GM12891 (cell line): ENCODE measurements around the gene IGSF3.

ENCODE experiments used
- DNase-seq: peaks from one replicate; pipeline ENCODE4 v3.0.0; 2011; ENCODE audit warnings: low spot score; ENCODE audit not compliant: insufficient read length
- FAIRE-seq: peaks from 2 replicates; lab custom pipeline; 2011; peaks lifted over from hg19 to GRCh38; lab: Jason Lieb, UNC
- PAX5 ChIP-seq: IDR thresholded peaks from 2 replicates; pipeline ENCODE4 v1.6.1; 2011; ENCODE audit warnings: low read length, moderate library complexity, mild to moderate bottlenecking; ENCODE audit not compliant: insufficient read depth, severe bottlenecking
- POLR2A ChIP-seq: IDR thresholded peaks from 2 replicates; pipeline ENCODE4 v1.6.1; 2011; ENCODE audit warnings: low read depth, low read length, control low read depth
- POLR2AphosphoS5 ChIP-seq: IDR thresholded peaks from 2 replicates; pipeline ENCODE4 v1.6.1; 2011; ENCODE audit warnings: low read depth, low read length, control low read depth
- POU2F2 ChIP-seq: IDR thresholded peaks from 2 replicates; pipeline ENCODE4 v1.6.1; 2011; ENCODE audit warnings: low read depth, mild to moderate bottlenecking, control low read depth, low read length, moderate library complexity
- SPI1 ChIP-seq: IDR thresholded peaks from 2 replicates; pipeline ENCODE4 v1.6.1; 2011; ENCODE audit warnings: low read depth, low read length, control low read depth
- TAF1 ChIP-seq: IDR thresholded peaks from 2 replicates; pipeline ENCODE4 v1.6.1; 2011; ENCODE audit warnings: low read depth, low read length, control low read depth

The IGSF3 gene

GRCh38 chr1:116690396-116690848 is 22.9 kb upstream of the IGSF3 start:
- TF ChIP-seq SPI1 (no peak), POLR2A (no peak), POLR2AphosphoS5 (no peak), TAF1 (no peak), PAX5 (no peak), POU2F2 (no peak)
- no peak for FAIRE-seq
- no peak for DNase-seq

DNA sequence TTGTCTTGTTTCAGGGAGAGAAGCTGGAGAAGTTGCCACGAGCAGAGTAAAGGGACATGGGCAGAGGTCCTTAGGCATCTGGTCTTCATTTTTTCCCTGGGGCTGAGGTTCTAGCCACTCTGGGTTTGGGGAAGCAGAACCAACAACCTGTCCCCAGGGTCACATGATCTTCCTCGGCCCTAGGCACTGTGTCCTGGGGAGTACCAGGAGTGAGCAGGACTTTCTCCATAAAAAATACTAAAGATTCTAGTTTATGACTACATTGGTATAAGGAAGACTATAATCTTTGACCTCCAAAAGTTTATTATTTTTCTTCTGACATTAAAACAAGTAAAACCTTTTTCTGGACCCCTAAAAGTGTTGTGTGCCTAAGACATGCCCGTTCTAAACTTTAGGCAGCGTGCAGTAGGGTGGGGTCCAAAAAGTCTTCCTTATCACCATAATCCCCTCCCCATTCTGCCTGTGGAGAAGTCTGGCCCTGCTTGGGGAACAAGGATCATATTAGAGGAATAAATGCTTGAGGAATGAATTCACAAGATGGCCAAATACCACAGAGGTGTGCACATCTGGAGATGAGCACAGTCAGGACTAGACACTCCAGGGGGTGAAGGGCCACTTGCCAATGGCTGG is 19.3 kb upstream of the IGSF3 start:
- no peak for DNase-seq
- no peak for FAIRE-seq
- TF ChIP-seq POLR2A (no peak), TAF1 (no peak)

- no peak for FAIRE-seq
- no peak for DNase-seq
- TF ChIP-seq TAF1 (no peak), POLR2AphosphoS5 (no peak), POU2F2 (no peak), PAX5 (no peak), POLR2A (no peak), SPI1 (no peak)
Observed at GRCh38 chr1:116686175-116686574, 18.6 kb upstream of the IGSF3 start.

DNA sequence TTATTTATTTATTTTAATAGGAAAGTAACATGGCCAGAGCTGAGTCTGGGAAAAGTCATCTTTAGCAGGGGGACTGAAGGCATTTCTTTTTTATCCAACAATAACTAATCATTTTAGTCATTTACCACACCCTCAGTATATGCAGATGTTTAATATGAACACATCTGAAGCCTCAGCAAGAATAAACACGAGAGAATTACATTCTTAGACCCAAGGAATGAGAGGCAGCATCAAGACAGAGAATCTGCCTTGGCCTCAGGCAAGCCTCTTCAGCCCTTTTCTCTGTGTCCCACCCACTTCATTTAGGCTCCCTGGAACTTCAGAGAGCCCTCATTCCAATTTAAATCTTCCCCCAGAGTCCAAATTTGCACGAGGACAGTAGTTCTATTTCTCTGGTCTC is 17.0 kb upstream of the IGSF3 start:
- TF ChIP-seq SPI1 (no peak), POLR2A (no peak), POLR2AphosphoS5 (no peak), PAX5 (no peak), POU2F2 (no peak), TAF1 (no peak)
- FAIRE-seq (no peak), DNase-seq (no peak)

GRCh38 chr1:116682641-116683221 is 15.2 kb upstream of the IGSF3 start:
- FAIRE-seq, result no peak
- TF ChIP-seq SPI1 (no peak), TAF1 (no peak), PAX5 (no peak), POLR2AphosphoS5 (no peak), POLR2A (no peak), POU2F2 (no peak)
- DNase-seq, result no peak

DNA sequence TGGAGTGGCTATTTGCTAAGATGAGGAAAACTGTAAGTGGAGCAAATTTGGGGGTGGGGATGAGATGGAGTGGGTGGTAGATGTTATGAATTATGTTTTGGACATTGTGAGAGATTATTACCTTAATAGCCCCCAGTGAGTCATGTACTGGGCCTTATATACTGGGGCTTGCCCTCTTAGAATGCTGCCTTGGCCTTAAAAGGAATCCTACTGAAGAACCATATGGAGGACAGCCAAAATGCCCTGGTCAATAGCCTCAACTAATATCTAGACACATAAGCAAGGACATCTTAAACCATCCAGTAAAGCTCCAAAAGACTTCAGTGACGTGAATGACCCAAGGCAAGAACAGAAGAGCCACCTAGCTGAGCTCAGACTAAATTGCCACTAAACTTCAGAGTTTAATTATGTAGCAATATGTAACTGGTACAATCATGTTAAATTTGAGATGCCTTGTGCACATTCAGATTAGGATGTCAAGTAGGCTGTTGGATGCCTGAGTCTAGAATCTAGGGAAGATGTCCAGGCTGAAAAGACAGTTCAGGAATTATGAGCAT is 13.9 kb upstream of the IGSF3 start:
- TF ChIP-seq PAX5 (no peak), POLR2AphosphoS5 (no peak), POU2F2 (no peak), TAF1 (no peak), POLR2A (no peak), SPI1 (no peak)
- FAIRE-seq, result no peak
- DNase-seq, result no peak

DNA sequence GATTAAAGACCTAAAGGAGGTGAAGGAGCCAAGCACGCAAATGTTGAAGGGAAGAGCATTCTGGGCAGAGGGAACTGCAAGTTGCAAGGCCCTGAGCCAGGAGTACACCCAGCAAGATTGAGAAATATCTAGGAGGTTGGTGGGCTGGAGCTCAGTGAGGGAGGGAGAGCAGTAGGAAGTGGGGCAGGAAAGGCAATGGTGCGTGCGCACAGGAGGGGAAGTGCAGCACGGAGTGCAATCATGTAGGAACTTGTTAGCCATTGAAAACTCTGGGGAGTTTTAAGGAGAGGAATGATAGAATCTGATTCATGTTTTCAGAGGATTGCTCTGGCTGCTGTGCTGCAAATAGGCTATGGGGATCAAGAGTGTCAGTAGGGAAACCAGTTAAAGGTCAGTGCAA is 13.2 kb upstream of the IGSF3 start:
- FAIRE-seq, result no peak

DNA sequence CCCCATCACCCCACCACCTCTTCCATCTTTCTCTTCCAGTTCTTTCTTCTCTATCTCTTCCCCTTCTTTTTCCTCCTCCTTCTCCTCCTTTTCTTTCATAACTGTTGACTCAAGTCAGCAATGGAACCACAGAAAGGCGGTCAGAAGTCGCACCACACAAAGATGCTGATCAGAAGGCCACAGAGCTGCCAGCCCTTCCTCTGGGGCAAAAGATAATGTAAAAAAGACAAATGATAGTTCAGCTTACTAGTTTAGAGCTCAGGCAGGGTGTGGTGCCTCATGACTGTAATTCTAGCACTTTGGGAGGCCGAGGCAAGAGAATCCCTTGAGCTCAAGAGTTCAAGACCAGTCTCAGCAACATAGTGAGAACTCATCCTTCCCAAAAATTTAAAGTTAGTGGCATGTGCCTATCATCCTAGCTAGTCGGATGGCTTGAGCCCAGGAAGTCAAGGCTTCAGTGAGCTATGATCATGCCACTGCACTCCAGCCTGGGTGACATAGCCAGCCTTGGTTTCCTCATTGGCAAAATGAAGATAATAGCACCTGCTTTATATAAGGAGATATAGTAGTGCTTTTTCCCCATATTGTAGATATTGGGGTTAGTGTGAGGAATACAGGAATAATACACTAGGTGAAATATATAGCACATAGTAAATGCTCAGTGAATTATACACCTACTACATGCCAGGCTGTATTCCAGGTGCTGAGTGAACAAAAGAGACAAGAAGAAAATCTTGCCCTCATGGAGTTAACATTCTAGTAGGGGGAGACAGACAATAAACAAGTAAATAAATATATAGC is 12.5 kb upstream of the IGSF3 start:
- DNase-seq (no peak), FAIRE-seq (no peak)
- TF ChIP-seq POU2F2 (no peak), POLR2A (no peak), POLR2AphosphoS5 (no peak), PAX5 (no peak), SPI1 (no peak), TAF1 (no peak)

More for the DNA sequence above, 13.2 kb upstream of the IGSF3 start:
- TF ChIP-seq POU2F2, result no peak
- no peak for TF ChIP-seq POLR2AphosphoS5
- 0 out of 2 replicates have a peak, but pooled peaks have one; percentile 18 for TF ChIP-seq SPI1
- no peak for TF ChIP-seq PAX5
- TF ChIP-seq TAF1, result no peak
- DNase-seq, result no peak

GRCh38 chr1:116679091-116679827 is 11.7 kb upstream of the IGSF3 start:
- no peak for FAIRE-seq
- no peak for DNase-seq
- TF ChIP-seq PAX5, result no peak

GRCh38 chr1:116678732-116679090 is 11.2 kb upstream of the IGSF3 start:
- no peak for FAIRE-seq
- TF ChIP-seq PAX5, result no peak
- TF ChIP-seq POLR2A, result no peak
- no peak for TF ChIP-seq SPI1
- no peak for TF ChIP-seq POLR2AphosphoS5
- TF ChIP-seq TAF1, result no peak
- no peak for TF ChIP-seq POU2F2
- DNase-seq, result no peak
